NCI-H128 (cell line): ENCODE measurements around the gene IFITM2.

Source experiments
- DNase-seq: peaks from one replicate; lab custom pipeline; 2025; ENCODE audit not compliant: unreplicated experiment; lab: John Stamatoyannopoulos, UW

IFITM2 gene

GRCh38 chr11:292211-293121 is 15.2 kb upstream of the IFITM2 start:
- DNase-seq, result no peak

- DNase-seq, result no peak
These were observed 14.3 kb upstream of the IFITM2 start for GRCh38 chr11:293271-293851.

GRCh38 chr11:293852-294661 is 13.6 kb upstream of the IFITM2 start:
- DNase-seq, result no peak

GRCh38 chr11:294780-295179 is 12.8 kb upstream of the IFITM2 start:
- DNase-seq, result no peak

- DNase-seq, result no peak
These were observed 12.1 kb upstream of the IFITM2 start for GRCh38 chr11:295351-296170.

GRCh38 chr11:296171-297050 is 11.2 kb upstream of the IFITM2 start:
- DNase-seq, result no peak

GRCh38 chr11:297051-297585 is 10.5 kb upstream of the IFITM2 start:
- no peak for DNase-seq

GRCh38 chr11:297586-298405 is 9.8 kb upstream of the IFITM2 start:
- DNase-seq, result no peak

- DNase-seq, result no peak
These were observed 9.1 kb upstream of the IFITM2 start for GRCh38 chr11:298406-299065.

- no peak for DNase-seq
These were observed 8.3 kb upstream of the IFITM2 start, which contains the start of gene IFITM5 for GRCh38 chr11:299081-299891. Gene IFITM5, minus strand, starts transcription at chr11:299526. Its CDS starts 36 bp downstream, at chr11:299490.

- DNase-seq, result no peak
These were observed 7.5 kb upstream of the IFITM2 start for GRCh38 chr11:299951-300735.

GRCh38 chr11:303363-303762 is 4.3 kb upstream of the IFITM2 start:
- no peak for DNase-seq

GRCh38 chr11:304061-304506 is 3.5 kb upstream of the IFITM2 start:
- no peak for DNase-seq

GRCh38 chr11:304915-305843 is 2.4 kb upstream of the IFITM2 start:
- DNase-seq, result no peak

- no peak for DNase-seq
These were observed 1.8 kb upstream of the IFITM2 start for GRCh38 chr11:305844-306211.
